K562 (cell line): ENCODE results near the gene CTH. TPM values are rescaled to one million over a fixed set of nuclear protein-coding genes. Genes with fewer than 3 reads are reported as not detected.

Source experiments
- ATAC-seq: fragments of 200-7000 bp; cut with Tn5 transposase; 3 replicates; pipeline ENCODE4 v1.9.1; 2020; ENCODE audit warnings: moderate library complexity
- BruUV-seq: library from RNA; stranded (reverse); fragments of 400-500 nt; replicated peaks from 2 replicates; lab custom pipeline; 2021; lab: Mats Ljungman, UMichigan
- CTCF ChIA-PET: fragments of 300-600 bp; formaldehyde crosslinking; extraction: SDS; loops from one replicate; lab custom pipeline; 2021; ENCODE audit warnings: low intra/inter-chr PET ratio; lab: Yijun Ruan, JAX
- POLR2A ChIA-PET: fragments of 300-600, 350-650 bp; sonication (Branson Sonifier 250); formaldehyde crosslinking; extraction: SDS; loops from one replicate; lab custom pipeline; 2021; ENCODE audit warnings: antibody characterized with exemption, inconsistent platforms; lab: Yijun Ruan, JAX
- DNase-seq, 4 experiments: peaks; one replicate each; pipeline versions ENCODE4 v3.0.0 to v3.0.0-alpha.2; 2011 to 2018; ENCODE audit warnings: low spot score in 3 of 4, mixed read lengths in 3 of 4; ENCODE audit errors: extremely low read depth in 1 of 4
- FAIRE-seq: peaks from 2 replicates; lab custom pipeline; 2011; peaks lifted over from hg19 to GRCh38; lab: Jason Lieb, UNC
- H2AFZ ChIP-seq: 2 replicates; pipeline ENCODE4 v1.6.0; 2011; ENCODE audit warnings: low read depth, low read length, control low read depth, inconsistent platforms
- H3K27ac ChIP-seq: fragments of 200-600 bp; 3 replicates; pipeline ENCODE4 v1.8.0; 2011; ENCODE audit warnings: low read depth, mild to moderate bottlenecking, control low read depth, inconsistent platforms, low read length, moderate library complexity, mixed read lengths; ENCODE audit errors: extremely low read depth
- H3K27me3 ChIP-seq, 2 experiments: fragments of 300-600 bp in 1 of 2; 2 replicates in 1 of 2; 3 replicates in 1 of 2; pipeline versions ENCODE4 v1.6.0 to v1.8.0; 2011; ENCODE audit warnings: inconsistent platforms in 2 of 2, low read length in 2 of 2, mild to moderate bottlenecking in 1 of 2, mixed read lengths in 1 of 2, moderate library complexity in 1 of 2; ENCODE audit not compliant: control insufficient read depth in 2 of 2, insufficient read depth in 2 of 2
- H3K36me3 ChIP-seq: fragments of 300-600 bp; 3 replicates; pipeline ENCODE4 v1.8.0; 2011; ENCODE audit warnings: mild to moderate bottlenecking, low read length, inconsistent platforms; ENCODE audit not compliant: control insufficient read depth, insufficient read depth
- H3K4me1 ChIP-seq, 2 experiments: fragments of 200-600 bp in 1 of 2; replicated peaks in 1 of 2; 2 replicates in 1 of 2; 3 replicates in 1 of 2; pipeline versions ENCODE4 v1.5.1 to v1.8.0; 2011; ENCODE audit warnings: inconsistent platforms in 2 of 2, low read length in 2 of 2, mild to moderate bottlenecking in 1 of 2, mixed read lengths in 1 of 2, moderate library complexity in 1 of 2; ENCODE audit not compliant: control insufficient read depth in 2 of 2, insufficient read depth in 2 of 2
- H3K4me2 ChIP-seq: 2 replicates; pipeline ENCODE4 v1.6.1; 2011; ENCODE audit warnings: low read length, control low read depth, inconsistent platforms, mixed read lengths; ENCODE audit not compliant: insufficient read depth
- H3K4me3 ChIP-seq: fragments of 200-600 bp; sonication (generic), shearing (Covaris generic); 2 replicates; pipeline ENCODE4 v1.5.1; 2016; ENCODE audit warnings: control low read depth, inconsistent platforms
- H3K79me2 ChIP-seq: fragments of 200-600 bp; 3 replicates; pipeline ENCODE4 v1.8.0; 2011; ENCODE audit warnings: low read length, inconsistent platforms; ENCODE audit not compliant: control insufficient read depth, insufficient read depth
- H3K9ac ChIP-seq, 2 experiments: 2 replicates each; pipeline versions ENCODE4 v1.6.0 to v1.6.1; 2011; ENCODE audit warnings: low read depth in 2 of 2, low read length in 2 of 2, control low read depth in 1 of 2, inconsistent platforms in 1 of 2, mild to moderate bottlenecking in 1 of 2, mixed read lengths in 1 of 2; ENCODE audit not compliant: insufficient read depth in 1 of 2
- H3K9me1 ChIP-seq: one replicate; pipeline ENCODE4 v1.6.0; 2011; ENCODE audit warnings: inconsistent platforms, mild to moderate bottlenecking, low read length, moderate library complexity; ENCODE audit not compliant: control insufficient read depth, insufficient read depth
- H3K9me3 ChIP-seq: replicated peaks from 2 replicates; pipeline ENCODE4 v1.5.1; 2011; ENCODE audit warnings: low read depth, low read length, inconsistent platforms; ENCODE audit not compliant: control insufficient read depth, insufficient read depth
- H4K20me1 ChIP-seq: replicated peaks from 2 replicates; pipeline ENCODE4 v1.6.1; 2011; ENCODE audit warnings: low read length, inconsistent platforms, mixed read lengths; ENCODE audit not compliant: control insufficient read depth, insufficient read depth
- LCOR ChIP-seq: sonication (generic); formaldehyde crosslinking; IDR thresholded peaks from 2 replicates; pipeline ENCODE4 v1.8.0; 2022; ENCODE audit warnings: mild to moderate bottlenecking, missing genetic modification reagents
- PTRF ChIP-seq: fragments of 450-650 bp; IDR thresholded peaks from 2 replicates; pipeline ENCODE4 v1.6.1; 2016; ENCODE audit warnings: mild to moderate bottlenecking, missing genetic modification characterization, missing compliant biosample characterization
- RBFOX2 ChIP-seq: fragments of 200-400 bp; formaldehyde crosslinking; IDR thresholded peaks from 2 replicates; pipeline ENCODE4 v1.6.1; 2017; ENCODE audit warnings: low read depth, mild to moderate bottlenecking, low read length, moderate library complexity
- RFX1 ChIP-seq: fragments of 450-650 bp; IDR thresholded peaks from 2 replicates; pipeline ENCODE4 v1.6.1; 2016; ENCODE audit warnings: mild to moderate bottlenecking, moderate library complexity
- WGBS: fragments of 100-300 bp; shearing (Covaris generic); methylation state at CpG from one replicate; pipeline ENCODE4 v1.1.6; 2016; ENCODE audit warnings: low coverage, mixed read lengths; ENCODE audit not compliant: insufficient coverage; ENCODE audit errors: missing lambda C conversion rate; 5-methylcytosine and 5-hydroxymethylcytosine counted together
- in situ Hi-C: fragments of 300-500 bp; cut with MboI; formaldehyde crosslinking; loops from 4 replicates; pipeline ENCODE4 v1.15.0; 2018; ENCODE audit warnings: inconsistent platforms, mixed read lengths
- intact Hi-C: fragments of 100-400 bp; cut with micrococcal nuclease; formaldehyde crosslinking; loops from 2 replicates; pipeline ENCODE4 v1.14.2; 2022
- polyA plus RNA-seq, 8 experiments: library from polyadenylated mRNA; depleted of rRNA in 4 of 8; stranded (reverse) in 5 of 8; unstranded in 3 of 8; fragments of >200 nt; fragmentation: Nextera tagmentation in 2 of 8; fragmentation: Illumina TruSeq in 1 of 8; extraction: Ambion mirVana in 2 of 8; extraction: Trizol in 1 of 8; gene quantifications; 2 replicates each; pipeline versions ENCODE4 v1.2.1 to v1.2.3, GENCODE V29; 2011 to 2014; ENCODE audit warnings: inconsistent platforms in 1 of 8, missing spikeins in 1 of 8
- total RNA-seq, 7 experiments: library from RNA; depleted of rRNA in 6 of 7; stranded (reverse); fragments of >200 nt in 6 of 7; fragmentation: Illumina TruSeq in 2 of 7; extraction: Trizol in 2 of 7; gene quantifications; 2 replicates each; pipeline versions ENCODE4 v1.2.1 to v1.2.3, GENCODE V29; 2011 to 2021; ENCODE audit warnings: low replicate concordance in 1 of 7

CTH gene
- total and polyA plus RNA-seq, 9 of the 15 experiments (the other 6 are each of a cell fraction or from before 2014, with no cell fraction given): 8.0 to 54.4 (median 30.9) TPM

- TF ChIP-seq RFX1: no peak
- TF ChIP-seq, all 486 proteins: peak for 3
Observed at GRCh38 chr1:70440642-70441391, 29.7 kb downstream of the CTH start (continued).

GRCh38 chr1:70441392-70442035 is 30.4 kb downstream of the CTH start:
- no peak overlapping the region for H3K4me2 ChIP-seq
- H3K4me1 ChIP-seq: no peaks in the 10 kb centered on the region
- DNase-seq (no peak), FAIRE-seq (no peak), ATAC-seq (no peak; the same call in 2 of the 3 replicates)
- 40% methylated on average over 5 of the region's 5 CpGs for WGBS
- H3K4me3 ChIP-seq: no peak overlapping the region
- H3K36me3 ChIP-seq: peaks cover 20% of the 10 kb centered on the region; the same call in 2 of the 3 replicates
- H3K9me1 ChIP-seq: no peaks in the 10 kb centered on the region
- H3K27ac ChIP-seq: no peak overlapping the region
- in situ Hi-C loops (no loop called here), intact Hi-C loops (no loop called here)
- no peaks in the 10 kb centered on the region for H3K27me3 ChIP-seq
- no peaks in the 10 kb centered on the region for H3K9me3 ChIP-seq
- H2AFZ ChIP-seq: no peak overlapping the region
- CTCF ChIA-PET: no interaction called here
- H3K79me2 ChIP-seq: no peaks in the 10 kb centered on the region
- H3K9ac ChIP-seq: no peak overlapping the region
- no peaks in the 10 kb centered on the region for H4K20me1 ChIP-seq
- no TSS peak for BruUV-seq
- POLR2A ChIA-PET: interaction anchor here (0.5 to 3.2 kb wide), 4 partner anchors 9 to 31 kb away, joined by 3 to 11 read pairs (median 4); no protein-coding TSS in a partner anchor
- TF ChIP-seq LCOR (CRISPR knock-in tag) (no peak), RBFOX2 (0 out of 2 replicates have a peak, but pooled peaks have one; percentile 18), PTRF (tag) (0 out of 2 replicates have a peak, but pooled peaks have one; percentile 45)
